K562 (cell line): ENCODE results near the gene ANKRD13B. TPM values are rescaled to one million over a fixed set of nuclear protein-coding genes. Genes with fewer than 3 reads are reported as not detected.
A peak's percentile ranks its signal among the peaks of the same experiment; 100 is the strongest.

ENCODE experiments used
- BACH1 ChIP-seq: fragments of 200-800 bp; sonication (Bioruptor generic); IDR thresholded peaks from 2 replicates; pipeline ENCODE4 v1.6.1; 2016; ENCODE audit warnings: missing genetic modification characterization, missing compliant biosample characterization
- CBX2 ChIP-seq: fragments of 200-600 bp; sonication (generic); IDR thresholded peaks from one replicate; pipeline ENCODE4 v1.6.1; 2012; ENCODE audit warnings: mild to moderate bottlenecking, low read length, inconsistent platforms; ENCODE audit not compliant: insufficient read depth, poor library complexity, severe bottlenecking
- DMBX1 ChIP-seq: fragments of 250-450 bp; sonication (Bioruptor Pico); IDR thresholded peaks from 2 replicates; pipeline ENCODE4 v1.8.0; 2022; ENCODE audit warnings: inconsistent platforms, mild to moderate bottlenecking, moderate library complexity, borderline replicate concordance
- EGR1 ChIP-seq: fragments of 450-650 bp; conservative IDR thresholded peaks from 2 replicates; pipeline ENCODE4 v1.6.1; 2017; ENCODE audit warnings: mild to moderate bottlenecking
- MCM2 ChIP-seq: fragments of 450-650 bp; IDR thresholded peaks from 2 replicates; pipeline ENCODE4 v1.6.1; 2017; ENCODE audit warnings: low read depth, mild to moderate bottlenecking
- NFATC3 ChIP-seq: fragments of 450-650 bp; IDR thresholded peaks from 2 replicates; pipeline ENCODE4 v1.6.1; 2017; ENCODE audit warnings: mild to moderate bottlenecking
- PHF20 ChIP-seq: fragments of 450-650 bp; IDR thresholded peaks from 2 replicates; pipeline ENCODE4 v1.6.1; 2018; ENCODE audit not compliant: partially characterized antibody
- SAFB ChIP-seq: fragments of 200-400 bp; formaldehyde crosslinking; IDR thresholded peaks from 2 replicates; pipeline ENCODE4 v1.6.1; 2017; ENCODE audit warnings: low read depth, low read length, borderline replicate concordance
- SOX6 ChIP-seq: fragments of 450-650 bp; IDR thresholded peaks from 2 replicates; pipeline ENCODE4 v1.6.1; 2014; ENCODE audit warnings: mild to moderate bottlenecking
- TBP ChIP-seq: optimal IDR thresholded peaks from 2 replicates; pipeline ENCODE3; 2011; ENCODE audit warnings: low read depth, low read length, improper control_type of control experiment
- ZNF217 ChIP-seq: sonication (generic); formaldehyde crosslinking; IDR thresholded peaks from 2 replicates; pipeline ENCODE4 v1.8.0; 2022; ENCODE audit warnings: mild to moderate bottlenecking, missing genetic modification reagents
- polyA plus RNA-seq, 8 experiments: library from polyadenylated mRNA; depleted of rRNA in 4 of 8; stranded (reverse) in 5 of 8; unstranded in 3 of 8; fragments of >200 nt; fragmentation: Nextera tagmentation in 2 of 8; fragmentation: Illumina TruSeq in 1 of 8; extraction: Ambion mirVana in 2 of 8; extraction: Trizol in 1 of 8; gene quantifications; 2 replicates each; pipeline versions ENCODE4 v1.2.1 to v1.2.3, GENCODE V29; 2011 to 2014; ENCODE audit warnings: inconsistent platforms in 1 of 8, missing spikeins in 1 of 8
- total RNA-seq, 7 experiments: library from RNA; depleted of rRNA in 6 of 7; stranded (reverse); fragments of >200 nt in 6 of 7; fragmentation: Illumina TruSeq in 2 of 7; extraction: Trizol in 2 of 7; gene quantifications; 2 replicates each; pipeline versions ENCODE4 v1.2.1 to v1.2.3, GENCODE V29; 2011 to 2021; ENCODE audit warnings: low replicate concordance in 1 of 7
- TF ChIP-seq, protein P1 (sequence below): fragments of 250-450 bp; sonication (Bioruptor Pico); IDR thresholded peaks from 2 replicates; pipeline ENCODE4 v1.4.0; 2020; ENCODE audit warnings: mild to moderate bottlenecking, moderate library complexity
- TF ChIP-seq, protein P2 (sequence below): fragments of 450-650 bp; IDR thresholded peaks from 2 replicates; pipeline ENCODE4 v1.6.1; 2014; ENCODE audit warnings: low read depth, mild to moderate bottlenecking, moderate library complexity, borderline replicate concordance
- TF ChIP-seq, protein P3 (sequence below): fragments of 450-650 bp; formaldehyde crosslinking; IDR thresholded peaks from 2 replicates; pipeline ENCODE4 v1.4.0; 2020; ENCODE audit warnings: mild to moderate bottlenecking, moderate library complexity
- TF ChIP-seq, protein P4 (sequence below): sonication (generic); formaldehyde crosslinking; IDR thresholded peaks from 2 replicates; pipeline ENCODE4 v1.8.1; 2022; ENCODE audit warnings: missing genetic modification reagents
- TF ChIP-seq, protein P5 (sequence below): fragments of 200-800 bp; sonication (Bioruptor generic); IDR thresholded peaks from 2 replicates; pipeline ENCODE4 v1.6.1; 2017; ENCODE audit warnings: missing genetic modification characterization, missing compliant biosample characterization
- TF ChIP-seq, protein P6 (sequence below): sonication (generic); formaldehyde crosslinking; IDR thresholded peaks from 2 replicates; pipeline ENCODE4 v1.9.0; 2022; ENCODE audit warnings: mild to moderate bottlenecking, missing genetic modification reagents
- TF ChIP-seq, protein P7 (sequence below): IDR thresholded peaks from 2 replicates; pipeline ENCODE4 v1.6.1; 2016; ENCODE audit warnings: missing genetic modification characterization, missing compliant biosample characterization

ANKRD13B gene
- total and polyA plus RNA-seq, 9 of the 15 experiments (the other 6 are each of a cell fraction or from before 2014, with no cell fraction given): 0.15 to 28.1 (median 4.6) TPM

DNA sequence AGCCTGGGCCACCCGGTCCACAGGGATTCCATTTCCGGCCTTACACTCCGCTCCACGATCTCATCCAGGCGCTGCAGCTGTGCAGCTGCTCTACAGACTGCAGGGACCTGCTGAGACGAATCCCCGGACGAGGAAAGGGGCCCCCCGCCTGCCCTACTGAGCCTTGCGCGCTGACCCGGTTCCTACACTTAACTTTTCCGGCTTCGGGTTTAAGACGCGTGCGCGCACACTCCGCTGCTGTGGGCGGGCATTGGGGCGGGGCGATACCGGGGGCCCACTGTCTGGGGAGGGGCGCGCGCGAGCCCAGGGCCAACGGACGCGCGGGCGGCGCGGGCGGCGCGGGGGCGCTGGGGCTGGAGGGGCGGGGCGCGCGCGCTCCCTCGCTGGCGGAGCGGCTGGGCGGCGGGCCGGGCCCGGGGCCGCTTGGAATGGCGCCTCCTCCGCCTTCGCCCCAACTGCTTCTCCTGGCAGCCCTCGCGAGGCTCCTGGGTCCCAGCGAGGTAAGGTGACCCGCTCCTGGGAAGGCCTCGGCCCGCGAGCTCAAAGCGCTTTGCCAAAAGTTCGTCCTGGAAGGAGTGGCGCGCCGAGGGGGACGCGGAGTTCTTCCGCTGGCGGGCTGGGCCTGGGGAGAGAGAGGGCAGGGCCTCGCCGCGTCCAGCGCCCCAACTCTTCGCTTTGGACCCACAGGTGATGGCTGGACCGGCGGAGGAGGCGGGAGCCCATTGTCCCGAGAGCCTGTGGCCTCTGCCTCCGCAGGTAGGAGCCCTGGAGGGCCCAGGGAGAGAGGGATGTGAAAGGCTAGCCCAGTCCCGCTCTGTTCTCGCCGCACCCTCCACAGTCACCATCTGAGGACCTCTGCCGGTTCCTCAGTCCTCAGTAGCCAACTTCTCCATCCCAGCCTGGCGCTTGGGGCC, 24.3 kb upstream of the ANKRD13B start, which contains the start of gene TP53I13 (continued):
- no peak for TF ChIP-seq ZNF217 (CRISPR knock-in tag)
- TF ChIP-seq TBP: peak; percentile 45
- TF ChIP-seq PHF20: peak; percentile 73
- TF ChIP-seq, protein P1, sequence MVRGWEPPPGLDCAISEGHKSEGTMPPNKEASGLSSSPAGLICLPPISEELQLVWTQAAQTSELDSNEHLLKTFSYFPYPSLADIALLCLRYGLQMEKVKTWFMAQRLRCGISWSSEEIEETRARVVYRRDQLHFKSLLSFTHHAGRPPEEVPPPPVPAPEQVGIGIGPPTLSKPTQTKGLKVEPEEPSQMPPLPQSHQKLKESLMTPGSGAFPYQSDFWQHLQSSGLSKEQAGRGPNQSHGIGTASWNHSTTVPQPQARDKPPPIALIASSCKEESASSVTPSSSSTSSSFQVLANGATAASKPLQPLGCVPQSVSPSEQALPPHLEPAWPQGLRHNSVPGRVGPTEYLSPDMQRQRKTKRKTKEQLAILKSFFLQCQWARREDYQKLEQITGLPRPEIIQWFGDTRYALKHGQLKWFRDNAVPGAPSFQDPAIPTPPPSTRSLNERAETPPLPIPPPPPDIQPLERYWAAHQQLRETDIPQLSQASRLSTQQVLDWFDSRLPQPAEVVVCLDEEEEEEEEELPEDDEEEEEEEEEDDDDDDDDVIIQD: no peak
- TF ChIP-seq, protein P2, sequence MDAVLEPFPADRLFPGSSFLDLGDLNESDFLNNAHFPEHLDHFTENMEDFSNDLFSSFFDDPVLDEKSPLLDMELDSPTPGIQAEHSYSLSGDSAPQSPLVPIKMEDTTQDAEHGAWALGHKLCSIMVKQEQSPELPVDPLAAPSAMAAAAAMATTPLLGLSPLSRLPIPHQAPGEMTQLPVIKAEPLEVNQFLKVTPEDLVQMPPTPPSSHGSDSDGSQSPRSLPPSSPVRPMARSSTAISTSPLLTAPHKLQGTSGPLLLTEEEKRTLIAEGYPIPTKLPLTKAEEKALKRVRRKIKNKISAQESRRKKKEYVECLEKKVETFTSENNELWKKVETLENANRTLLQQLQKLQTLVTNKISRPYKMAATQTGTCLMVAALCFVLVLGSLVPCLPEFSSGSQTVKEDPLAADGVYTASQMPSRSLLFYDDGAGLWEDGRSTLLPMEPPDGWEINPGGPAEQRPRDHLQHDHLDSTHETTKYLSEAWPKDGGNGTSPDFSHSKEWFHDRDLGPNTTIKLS: no peak
- TF ChIP-seq CBX2: no peak
- TF ChIP-seq MCM2: no peak
- TF ChIP-seq, protein P3, sequence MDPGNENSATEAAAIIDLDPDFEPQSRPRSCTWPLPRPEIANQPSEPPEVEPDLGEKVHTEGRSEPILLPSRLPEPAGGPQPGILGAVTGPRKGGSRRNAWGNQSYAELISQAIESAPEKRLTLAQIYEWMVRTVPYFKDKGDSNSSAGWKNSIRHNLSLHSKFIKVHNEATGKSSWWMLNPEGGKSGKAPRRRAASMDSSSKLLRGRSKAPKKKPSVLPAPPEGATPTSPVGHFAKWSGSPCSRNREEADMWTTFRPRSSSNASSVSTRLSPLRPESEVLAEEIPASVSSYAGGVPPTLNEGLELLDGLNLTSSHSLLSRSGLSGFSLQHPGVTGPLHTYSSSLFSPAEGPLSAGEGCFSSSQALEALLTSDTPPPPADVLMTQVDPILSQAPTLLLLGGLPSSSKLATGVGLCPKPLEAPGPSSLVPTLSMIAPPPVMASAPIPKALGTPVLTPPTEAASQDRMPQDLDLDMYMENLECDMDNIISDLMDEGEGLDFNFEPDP (CRISPR knock-in tag): no peak
- TF ChIP-seq, protein P4, sequence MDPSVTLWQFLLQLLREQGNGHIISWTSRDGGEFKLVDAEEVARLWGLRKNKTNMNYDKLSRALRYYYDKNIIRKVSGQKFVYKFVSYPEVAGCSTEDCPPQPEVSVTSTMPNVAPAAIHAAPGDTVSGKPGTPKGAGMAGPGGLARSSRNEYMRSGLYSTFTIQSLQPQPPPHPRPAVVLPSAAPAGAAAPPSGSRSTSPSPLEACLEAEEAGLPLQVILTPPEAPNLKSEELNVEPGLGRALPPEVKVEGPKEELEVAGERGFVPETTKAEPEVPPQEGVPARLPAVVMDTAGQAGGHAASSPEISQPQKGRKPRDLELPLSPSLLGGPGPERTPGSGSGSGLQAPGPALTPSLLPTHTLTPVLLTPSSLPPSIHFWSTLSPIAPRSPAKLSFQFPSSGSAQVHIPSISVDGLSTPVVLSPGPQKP (CRISPR knock-in tag): no peak
- no peak for TF ChIP-seq NFATC3
- peak; percentile 15; the same call in 1 of the 2 replicates for TF ChIP-seq EGR1
- TF ChIP-seq SAFB: no peak
- TF ChIP-seq BACH1 (tag): no peak
- no peak for TF ChIP-seq SOX6
- TF ChIP-seq, protein P5, sequence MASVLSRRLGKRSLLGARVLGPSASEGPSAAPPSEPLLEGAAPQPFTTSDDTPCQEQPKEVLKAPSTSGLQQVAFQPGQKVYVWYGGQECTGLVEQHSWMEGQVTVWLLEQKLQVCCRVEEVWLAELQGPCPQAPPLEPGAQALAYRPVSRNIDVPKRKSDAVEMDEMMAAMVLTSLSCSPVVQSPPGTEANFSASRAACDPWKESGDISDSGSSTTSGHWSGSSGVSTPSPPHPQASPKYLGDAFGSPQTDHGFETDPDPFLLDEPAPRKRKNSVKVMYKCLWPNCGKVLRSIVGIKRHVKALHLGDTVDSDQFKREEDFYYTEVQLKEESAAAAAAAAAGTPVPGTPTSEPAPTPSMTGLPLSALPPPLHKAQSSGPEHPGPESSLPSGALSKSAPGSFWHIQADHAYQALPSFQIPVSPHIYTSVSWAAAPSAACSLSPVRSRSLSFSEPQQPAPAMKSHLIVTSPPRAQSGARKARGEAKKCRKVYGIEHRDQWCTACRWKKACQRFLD (CRISPR knock-in tag): peak; percentile 76; the same call in 1 of the 2 replicates
- no peak for TF ChIP-seq DMBX1 (CRISPR knock-in tag)
- TF ChIP-seq, protein P6, sequence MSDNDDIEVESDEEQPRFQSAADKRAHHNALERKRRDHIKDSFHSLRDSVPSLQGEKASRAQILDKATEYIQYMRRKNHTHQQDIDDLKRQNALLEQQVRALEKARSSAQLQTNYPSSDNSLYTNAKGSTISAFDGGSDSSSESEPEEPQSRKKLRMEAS (CRISPR knock-in tag): no peak
- TF ChIP-seq, protein P7, sequence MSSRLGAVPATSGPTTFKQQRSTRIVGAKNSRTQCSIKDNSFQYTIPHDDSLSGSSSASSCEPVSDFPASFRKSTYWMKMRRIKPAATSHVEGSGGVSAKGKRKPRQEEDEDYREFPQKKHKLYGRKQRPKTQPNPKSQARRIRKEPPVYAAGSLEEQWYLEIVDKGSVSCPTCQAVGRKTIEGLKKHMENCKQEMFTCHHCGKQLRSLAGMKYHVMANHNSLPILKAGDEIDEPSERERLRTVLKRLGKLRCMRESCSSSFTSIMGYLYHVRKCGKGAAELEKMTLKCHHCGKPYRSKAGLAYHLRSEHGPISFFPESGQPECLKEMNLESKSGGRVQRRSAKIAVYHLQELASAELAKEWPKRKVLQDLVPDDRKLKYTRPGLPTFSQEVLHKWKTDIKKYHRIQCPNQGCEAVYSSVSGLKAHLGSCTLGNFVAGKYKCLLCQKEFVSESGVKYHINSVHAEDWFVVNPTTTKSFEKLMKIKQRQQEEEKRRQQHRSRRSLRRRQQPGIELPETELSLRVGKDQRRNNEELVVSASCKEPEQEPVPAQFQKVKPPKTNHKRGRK (tag): no peak
